K562 (cell line): Measurements from ENCODE around the gene NFATC2. TPM values are rescaled to one million over a fixed set of nuclear protein-coding genes. Genes with fewer than 3 reads are reported as not detected.

Source experiments
- CEBPG ChIP-seq, 3 experiments: fragments of 200-800 bp in 1 of 3; sonication (Bioruptor generic) in 1 of 3; sonication (generic) in 1 of 3; formaldehyde crosslinking in 1 of 3; IDR thresholded peaks in 2 of 3; conservative IDR thresholded peaks in 1 of 3; 2 replicates each; pipeline versions ENCODE4 v1.6.1 to v1.8.0; 2016 to 2022; ENCODE audit warnings: missing compliant biosample characterization in 2 of 3, missing genetic modification characterization in 2 of 3, mild to moderate bottlenecking in 1 of 3, missing genetic modification reagents in 1 of 3
- ELF2 ChIP-seq: fragments of 250-450 bp; sonication (Bioruptor Pico); IDR thresholded peaks from 2 replicates; pipeline ENCODE4 v1.5.0; 2021; ENCODE audit warnings: mild to moderate bottlenecking
- ETV6 ChIP-seq, 3 experiments: fragments of 150-350 bp in 1 of 3; sonication (generic) in 1 of 3; formaldehyde crosslinking in 1 of 3; IDR thresholded peaks; 2 replicates each; pipeline versions ENCODE4 v1.6.1 to v1.8.0; 2014 to 2022; ENCODE audit warnings: borderline replicate concordance in 2 of 3, low read depth in 2 of 3, antibody characterized with exemption in 1 of 3, low read length in 1 of 3, mild to moderate bottlenecking in 1 of 3, missing genetic modification reagents in 1 of 3
- KAT7 ChIP-seq: sonication (generic); formaldehyde crosslinking; IDR thresholded peaks from 2 replicates; pipeline ENCODE4 v1.8.0; 2022; ENCODE audit warnings: missing genetic modification reagents, mild to moderate bottlenecking, borderline replicate concordance
- NR2F6 ChIP-seq: fragments of 450-650 bp; formaldehyde crosslinking; IDR thresholded peaks from 2 replicates; pipeline ENCODE4 v1.4.0; 2020; ENCODE audit warnings: mild to moderate bottlenecking
- PHF21A ChIP-seq: fragments of 450-650 bp; IDR thresholded peaks from 2 replicates; pipeline ENCODE4 v1.6.1; 2017; ENCODE audit warnings: low read depth, borderline replicate concordance
- PRMT5 ChIP-seq: sonication (generic); formaldehyde crosslinking; IDR thresholded peaks from 2 replicates; pipeline ENCODE4 v1.5.0; 2020; ENCODE audit warnings: missing genetic modification reagents
- RCOR1 ChIP-seq, 2 experiments: IDR thresholded peaks; 2 replicates each; pipeline ENCODE4 v1.6.1; 2012; ENCODE audit warnings: low read depth in 2 of 2, low read length in 2 of 2, borderline replicate concordance in 1 of 2, improper control_type of control experiment in 1 of 2
- SIN3B ChIP-seq: fragments of 450-650 bp; IDR thresholded peaks from 2 replicates; pipeline ENCODE4 v1.6.1; 2017; ENCODE audit warnings: low read depth, mild to moderate bottlenecking, moderate library complexity
- SMARCB1 ChIP-seq: IDR thresholded peaks from 2 replicates; pipeline ENCODE4 v1.6.1; 2011; ENCODE audit warnings: improper control_type of control experiment, low read depth; ENCODE audit not compliant: insufficient read length
- SMARCC2 ChIP-seq: fragments of 450-650 bp; IDR thresholded peaks from 2 replicates; pipeline ENCODE4 v1.6.1; 2017; ENCODE audit warnings: antibody characterized with exemption, moderate library complexity, mild to moderate bottlenecking, low read depth
- SRSF9 ChIP-seq: fragments of 200-400 bp; formaldehyde crosslinking; IDR thresholded peaks from 2 replicates; pipeline ENCODE4 v1.6.1; 2017; ENCODE audit warnings: low read depth, low read length, borderline replicate concordance
- ZBTB2 ChIP-seq: fragments of 450-650 bp; IDR thresholded peaks from 2 replicates; pipeline ENCODE4 v1.6.1; 2016; ENCODE audit warnings: antibody characterized with exemption
- ZBTB49 ChIP-seq: sonication (generic); formaldehyde crosslinking; IDR thresholded peaks from 2 replicates; pipeline ENCODE4 v1.8.0; 2022; ENCODE audit warnings: missing genetic modification reagents, mild to moderate bottlenecking, borderline replicate concordance
- ZNF551 ChIP-seq: fragments of 250-450 bp; sonication (Bioruptor Pico); IDR thresholded peaks from 2 replicates; pipeline ENCODE4 v1.5.0; 2021; ENCODE audit warnings: mild to moderate bottlenecking, moderate library complexity
- ZNF707 ChIP-seq: fragments of 250-450 bp; sonication (Bioruptor Pico); conservative IDR thresholded peaks from 2 replicates; pipeline ENCODE4 v1.8.0; 2022; ENCODE audit warnings: inconsistent platforms, mild to moderate bottlenecking, moderate library complexity
- ZNF740 ChIP-seq, 3 experiments: fragments of 200-800 bp in 1 of 3; sonication (Bioruptor generic) in 1 of 3; sonication (generic) in 1 of 3; formaldehyde crosslinking in 1 of 3; IDR thresholded peaks; 2 replicates each; pipeline versions ENCODE4 v1.6.1 to v1.8.0; 2016 to 2022; ENCODE audit warnings: mild to moderate bottlenecking in 2 of 3, missing compliant biosample characterization in 2 of 3, missing genetic modification characterization in 2 of 3, missing genetic modification reagents in 1 of 3
- polyA plus RNA-seq, 8 experiments: library from polyadenylated mRNA; depleted of rRNA in 4 of 8; stranded (reverse) in 5 of 8; unstranded in 3 of 8; fragments of >200 nt; fragmentation: Nextera tagmentation in 2 of 8; fragmentation: Illumina TruSeq in 1 of 8; extraction: Ambion mirVana in 2 of 8; extraction: Trizol in 1 of 8; gene quantifications; 2 replicates each; pipeline versions ENCODE4 v1.2.1 to v1.2.3, GENCODE V29; 2011 to 2014; ENCODE audit warnings: inconsistent platforms in 1 of 8, missing spikeins in 1 of 8
- total RNA-seq, 7 experiments: library from RNA; depleted of rRNA in 6 of 7; stranded (reverse); fragments of >200 nt in 6 of 7; fragmentation: Illumina TruSeq in 2 of 7; extraction: Trizol in 2 of 7; gene quantifications; 2 replicates each; pipeline versions ENCODE4 v1.2.1 to v1.2.3, GENCODE V29; 2011 to 2021; ENCODE audit warnings: low replicate concordance in 1 of 7
- TF ChIP-seq, protein P1 (sequence below), 3 experiments: IDR thresholded peaks in 2 of 3; conservative IDR thresholded peaks in 1 of 3; 2 replicates each; pipeline ENCODE4 v1.5.1; 2011 to 2012; ENCODE audit warnings: low read length in 3 of 3, mild to moderate bottlenecking in 3 of 3, control low read depth in 2 of 3, improper control_type of control experiment in 1 of 3, inconsistent platforms in 1 of 3, low read depth in 1 of 3, mixed read lengths in 1 of 3, moderate library complexity in 1 of 3; ENCODE audit not compliant: insufficient read depth in 2 of 3

Gene NFATC2
- total and polyA plus RNA-seq, 9 of the 15 experiments (the other 6 are each of a cell fraction or from before 2014, with no cell fraction given) = 1.9 to 11.2 (median 3.0) TPM

DNA sequence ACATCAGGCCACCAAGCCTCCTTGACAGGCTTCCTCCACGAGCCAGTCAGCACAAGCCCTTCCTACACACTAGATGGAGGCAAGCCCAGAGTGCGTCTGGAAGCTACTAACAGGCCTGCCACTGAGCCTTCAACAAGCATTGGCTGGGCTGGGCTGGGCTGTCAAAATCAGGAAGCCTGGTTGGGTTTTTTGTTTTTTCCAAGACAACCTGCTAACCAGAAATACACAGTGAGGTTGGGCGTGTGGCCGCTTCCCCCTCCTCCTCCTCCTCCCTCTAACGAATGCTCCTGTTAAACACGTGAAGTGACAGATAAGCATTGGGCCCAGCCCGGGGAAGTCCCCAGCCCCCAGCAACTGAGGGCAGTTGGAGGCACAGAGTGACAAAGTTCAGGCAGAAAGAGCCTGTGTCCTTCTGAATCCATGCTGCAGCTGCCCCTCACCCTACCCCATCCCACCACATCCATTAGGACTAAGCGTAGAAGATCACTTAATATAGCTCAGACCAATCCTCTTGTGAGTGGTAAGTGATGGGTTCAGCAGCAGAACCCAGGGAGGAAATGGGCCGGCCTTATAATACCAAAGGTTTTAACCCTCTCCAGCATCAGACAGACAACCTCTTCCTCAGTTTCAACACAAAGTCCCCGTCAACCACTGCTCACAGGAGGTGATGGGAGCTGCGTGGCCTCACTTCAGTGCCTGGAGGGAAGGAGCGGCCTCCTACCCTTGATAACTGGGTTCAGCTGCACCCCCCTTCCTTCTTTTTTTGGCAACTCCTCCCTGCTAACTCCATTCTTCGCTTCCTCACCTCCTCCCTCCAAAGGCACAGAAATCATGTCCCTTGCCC is 1.1 kb downstream of the NFATC2 start (continued):
- TF ChIP-seq ELF2 (CRISPR knock-in tag) = no peak
- no peak for TF ChIP-seq SRSF9
- TF ChIP-seq ZNF551 (CRISPR knock-in tag) = no peak
- no peak for TF ChIP-seq SMARCB1
- no peak for TF ChIP-seq SIN3B
- no peak for TF ChIP-seq ZBTB2
- peak in 1 of 2 experiments; percentile 73; a peak in 2 of 4 replicates for TF ChIP-seq RCOR1 (IDR thresholded peaks at IDR 0.05; ENCODE audit: borderline replicate concordance in 1 of 2, low read depth in 2 of 2, low read length in 2 of 2)
- TF ChIP-seq ZNF707 (CRISPR knock-in tag) = no peak
- no peak for TF ChIP-seq PRMT5 (CRISPR knock-in tag)
- peak; percentile 53; the same call in 1 of the 2 replicates for TF ChIP-seq PHF21A
- TF ChIP-seq NR2F6 = no peak
- TF ChIP-seq, protein P1, sequence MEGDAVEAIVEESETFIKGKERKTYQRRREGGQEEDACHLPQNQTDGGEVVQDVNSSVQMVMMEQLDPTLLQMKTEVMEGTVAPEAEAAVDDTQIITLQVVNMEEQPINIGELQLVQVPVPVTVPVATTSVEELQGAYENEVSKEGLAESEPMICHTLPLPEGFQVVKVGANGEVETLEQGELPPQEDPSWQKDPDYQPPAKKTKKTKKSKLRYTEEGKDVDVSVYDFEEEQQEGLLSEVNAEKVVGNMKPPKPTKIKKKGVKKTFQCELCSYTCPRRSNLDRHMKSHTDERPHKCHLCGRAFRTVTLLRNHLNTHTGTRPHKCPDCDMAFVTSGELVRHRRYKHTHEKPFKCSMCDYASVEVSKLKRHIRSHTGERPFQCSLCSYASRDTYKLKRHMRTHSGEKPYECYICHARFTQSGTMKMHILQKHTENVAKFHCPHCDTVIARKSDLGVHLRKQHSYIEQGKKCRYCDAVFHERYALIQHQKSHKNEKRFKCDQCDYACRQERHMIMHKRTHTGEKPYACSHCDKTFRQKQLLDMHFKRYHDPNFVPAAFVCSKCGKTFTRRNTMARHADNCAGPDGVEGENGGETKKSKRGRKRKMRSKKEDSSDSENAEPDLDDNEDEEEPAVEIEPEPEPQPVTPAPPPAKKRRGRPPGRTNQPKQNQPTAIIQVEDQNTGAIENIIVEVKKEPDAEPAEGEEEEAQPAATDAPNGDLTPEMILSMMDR (IDR thresholded peaks at IDR 0.05 in 2 of 3, conservative IDR thresholded peaks at IDR 0.05 in 1 of 3; ENCODE audit: insufficient read depth in 2 of 3, low read depth in 1 of 3, low read length in 3 of 3) = no peak
- peak; percentile 50; the same call in 1 of the 2 replicates for TF ChIP-seq KAT7
- TF ChIP-seq ZNF740 (CRISPR knock-in tag; IDR thresholded peaks at IDR 0.05) = peak; percentile 24; the same call in 1 of the 2 replicates
- TF ChIP-seq ZNF740 (tag; IDR thresholded peaks at IDR 0.05) = no peak
- no peak for TF ChIP-seq ETV6 (IDR thresholded peaks at IDR 0.05; ENCODE audit: borderline replicate concordance in 1 of 2, low read depth in 2 of 2, low read length in 1 of 2)
- TF ChIP-seq ETV6 (CRISPR knock-in tag; IDR thresholded peaks at IDR 0.05; ENCODE audit: borderline replicate concordance) = no peak
- TF ChIP-seq CEBPG (CRISPR knock-in tag; IDR thresholded peaks at IDR 0.05) = no peak
- TF ChIP-seq CEBPG (tag; conservative IDR thresholded peaks at IDR 0.05 in 1 of 2, IDR thresholded peaks at IDR 0.05 in 1 of 2) = no peak
- no peak for TF ChIP-seq ZBTB49 (CRISPR knock-in tag)
- TF ChIP-seq SMARCC2 = no peak
